ENCODE measurements around the gene HMGN1.
A peak's percentile ranks its signal among the peaks of the same experiment; 100 is the strongest.
"Not testable (repeated sequence)": the region's sequence is repeated elsewhere in the genome, so short reads cannot be mapped to it uniquely, and the experiment has no call there.

Gene HMGN1

DNA sequence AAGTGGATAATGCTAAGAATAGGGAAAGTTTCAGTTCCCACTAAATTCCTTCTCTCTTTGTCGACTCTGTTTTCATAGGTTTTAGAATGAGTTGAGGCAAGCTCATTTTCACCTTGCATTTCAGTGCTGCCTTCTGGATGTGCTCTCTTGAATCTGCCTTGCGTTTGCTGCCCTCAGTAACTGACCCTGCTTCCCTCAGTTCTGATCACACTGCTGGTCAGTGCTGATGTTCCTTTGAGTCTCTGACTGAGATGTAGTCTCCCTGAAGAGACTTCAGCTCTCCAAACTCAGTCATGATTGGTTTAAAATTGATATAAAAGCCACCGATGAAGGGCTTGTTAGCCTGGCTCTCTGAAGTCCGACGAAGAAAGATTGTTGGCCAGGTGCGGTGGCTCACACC is 25.2 kb upstream of the HMGN1 start:
- peak in 1 of 10 donors; percentile 5 for DNase-seq
- intact Hi-C loops (cut with DNase I) = no loop called here

- peak in 1 of 10 donors; percentile 79 for DNase-seq
- intact Hi-C loops (cut with DNase I) = no loop called here
Measured at GRCh38 chr21:39373634-39374033, 24.7 kb upstream of the HMGN1 start.

GRCh38 chr21:39369896-39370288 is 21.0 kb upstream of the HMGN1 start:
- peak in 1 of 10 donors; percentile 11 for DNase-seq
- intact Hi-C loops (cut with DNase I) = not testable (repeated sequence)

DNA sequence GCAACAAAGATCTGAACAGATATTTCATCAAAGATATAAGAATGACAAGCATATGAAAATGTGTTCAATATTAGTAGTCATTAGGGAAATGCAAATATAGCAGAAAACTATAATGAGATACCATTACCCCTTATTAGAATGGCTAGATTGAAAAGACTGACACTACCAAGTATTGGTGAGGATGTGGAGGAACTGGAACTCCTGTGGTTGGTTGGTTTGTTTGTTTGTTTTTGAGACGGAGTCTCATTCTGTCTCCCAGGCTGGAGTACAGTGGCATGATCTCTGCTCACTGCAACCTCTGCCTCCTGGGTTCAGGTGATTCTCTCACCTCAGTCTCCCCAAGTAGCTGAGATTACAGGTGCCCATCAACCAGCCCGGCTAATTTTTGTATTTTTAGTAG is 18.9 kb upstream of the HMGN1 start:
- DNase-seq = no peak
- intact Hi-C loops (cut with DNase I) = no loop called here

GRCh38 chr21:39366563-39366962 is 17.7 kb upstream of the HMGN1 start:
- intact Hi-C loops (cut with DNase I) = no loop called here
- DNase-seq = no peak

DNA sequence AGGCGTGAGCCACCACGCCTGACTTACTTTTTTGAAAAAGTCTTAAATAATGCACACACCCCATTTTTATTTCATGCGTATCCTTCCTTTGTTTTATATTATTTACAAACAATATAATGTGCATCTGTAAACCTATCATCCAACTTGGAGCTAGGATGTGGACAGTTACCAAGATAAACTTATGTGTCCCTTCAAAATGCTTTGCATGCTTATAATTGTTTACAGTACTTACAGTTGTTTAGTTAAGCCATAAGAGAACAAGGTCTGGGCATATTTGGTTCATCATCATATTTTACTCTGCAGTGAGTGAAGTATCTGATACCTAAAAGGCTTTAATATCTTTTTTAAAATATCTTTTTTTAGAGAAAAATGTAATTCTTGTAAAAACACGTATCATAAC is 16.1 kb upstream of the HMGN1 start:
- intact Hi-C loops (cut with DNase I) = no loop called here
- no peak for DNase-seq

- intact Hi-C loops (cut with DNase I) = no loop called here
- peak in 1 of 10 donors; percentile 4 for DNase-seq
Measured at GRCh38 chr21:39363607-39364555, 15.0 kb upstream of the HMGN1 start.

GRCh38 chr21:39362733-39363132 is 13.8 kb upstream of the HMGN1 start:
- intact Hi-C loops (cut with DNase I) = no loop called here

GRCh38 chr21:39359382-39359781 is 10.5 kb upstream of the HMGN1 start:
- intact Hi-C loops (cut with DNase I) = no loop called here
- DNase-seq = no peak

More at GRCh38 chr21:39362733-39363132, 13.8 kb upstream of the HMGN1 start:
- no peak for DNase-seq

DNA sequence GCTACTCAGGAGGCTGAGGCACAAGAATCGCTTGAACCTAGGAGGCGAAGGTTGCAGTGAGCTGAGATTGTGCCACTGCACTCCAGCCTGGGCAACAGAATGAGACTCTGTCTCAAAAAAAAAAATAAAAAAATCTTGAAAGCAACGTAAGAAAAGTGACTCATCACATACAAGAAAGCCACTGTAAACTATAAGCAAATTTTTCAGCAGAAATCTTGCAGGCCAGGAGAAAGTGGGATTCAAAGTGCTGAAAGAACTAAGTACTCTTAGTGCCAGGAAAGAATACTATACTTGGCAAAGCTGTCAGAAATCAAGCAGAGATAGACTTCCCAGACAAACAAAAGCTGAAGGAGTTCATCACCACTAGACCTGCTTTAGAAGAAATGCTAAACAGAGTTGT is 4.4 kb upstream of the HMGN1 start:
- intact Hi-C loops (cut with DNase I) = no loop called here
- no peak for DNase-seq

DNA sequence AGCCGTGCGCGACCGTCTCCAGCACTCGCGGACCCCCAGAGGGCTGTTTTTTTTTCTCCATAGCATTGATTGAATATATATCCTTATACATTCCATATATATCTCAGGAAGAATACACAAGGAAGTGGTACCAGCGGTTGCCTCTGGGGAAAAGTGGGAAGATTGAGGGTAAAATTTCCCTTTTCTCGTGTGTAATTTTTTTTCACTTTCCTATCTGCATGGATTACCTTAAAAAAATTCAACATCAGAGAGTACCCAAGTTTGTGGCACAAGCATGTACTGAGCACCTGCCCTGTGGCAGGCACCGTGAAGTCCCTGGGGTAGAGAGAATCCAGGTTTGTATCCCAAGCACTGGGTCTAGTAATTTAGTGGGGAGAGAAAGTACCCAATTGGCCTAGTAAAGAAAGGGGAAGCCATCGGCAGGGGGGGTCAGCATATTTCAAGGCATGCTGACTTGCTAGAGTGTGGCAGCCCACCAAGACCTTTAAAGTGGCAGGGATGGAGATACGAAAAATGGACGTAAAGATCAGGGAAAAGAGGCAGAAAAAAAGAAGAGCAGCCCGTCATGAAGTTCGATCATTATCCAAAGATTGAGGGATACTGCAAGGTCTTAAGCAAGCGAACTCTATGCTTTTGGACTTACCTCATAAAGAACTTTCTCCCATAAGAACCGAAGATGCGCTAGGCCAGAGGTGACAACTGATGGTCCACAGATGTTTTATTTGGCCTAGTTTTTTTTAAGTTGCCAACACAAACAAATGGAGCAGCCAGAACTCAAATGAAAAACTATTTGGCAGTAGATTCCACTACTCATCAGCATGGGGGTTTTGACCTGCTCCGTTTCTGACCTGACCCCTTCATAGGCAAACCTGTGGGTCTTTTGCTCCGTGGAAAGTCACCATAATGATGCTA is 1.5 kb upstream of the HMGN1 start:
- intact Hi-C loops (cut with DNase I) = no loop called here
- DNase-seq = peak in 1 of 10 donors; percentile 25

DNA sequence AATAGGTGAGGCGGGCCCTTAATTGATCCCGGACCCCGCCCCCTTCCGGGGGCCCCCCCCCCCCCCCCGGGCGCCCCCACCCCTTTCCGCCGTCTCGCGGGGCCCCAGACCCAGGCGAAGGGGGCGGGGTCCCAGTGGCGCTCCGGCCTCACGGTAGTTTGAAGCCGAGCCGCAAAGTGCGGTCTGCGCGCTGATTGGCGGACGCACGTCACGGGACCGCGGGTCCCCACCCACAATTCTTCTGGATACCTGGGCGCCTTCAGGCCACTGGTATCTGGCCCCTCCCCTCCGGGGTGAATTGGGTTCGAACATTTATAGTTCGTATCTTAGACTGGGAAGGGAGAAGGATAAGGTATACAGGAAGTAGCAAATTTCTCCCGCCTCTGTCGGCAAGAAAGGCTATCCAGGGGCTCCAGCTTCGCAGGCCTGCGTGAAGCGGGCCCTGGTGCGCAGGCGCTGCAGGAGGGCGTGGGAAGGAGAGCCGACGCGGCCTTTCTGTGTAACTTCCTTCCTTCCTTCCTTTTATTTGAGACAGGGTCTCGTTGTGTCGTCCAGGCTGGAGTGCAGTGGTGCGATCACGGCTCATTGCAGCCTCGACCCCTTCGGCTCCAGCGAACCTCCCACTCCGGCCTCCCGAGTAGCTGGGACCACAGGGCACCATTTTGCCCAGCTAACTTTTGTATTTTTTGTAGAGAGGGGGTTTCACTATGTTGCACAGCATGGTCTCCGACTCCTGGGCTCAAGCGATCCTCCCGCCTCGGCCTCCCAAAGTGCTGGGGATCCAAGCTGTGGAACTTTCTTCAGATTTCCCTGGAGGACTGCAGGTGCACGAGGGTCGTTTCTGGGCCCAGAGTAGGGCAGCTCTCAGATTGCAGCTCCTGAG is 564 bp upstream of the HMGN1 start:
- intact Hi-C loops (cut with DNase I) = loop anchor here (1.0 to 2.0 kb wide), 2 partner anchors 37 to 39 kb away; partner anchors contain the start of gene BRWD1
- DNase-seq = peak; percentile 94 to 99 (median 96)

- no peak for DNase-seq
- intact Hi-C loops (cut with DNase I) = loop anchor here (2.0 kb wide), 1 partner anchor 35 kb away; the partner anchor contains the start of gene BRWD1
Measured at GRCh38 chr21:39348040-39348354, 891 bp downstream of the HMGN1 start.

- intact Hi-C loops (cut with DNase I) = no loop called here
- no peak for DNase-seq
Measured at GRCh38 chr21:39347537-39347936, 1.4 kb downstream of the HMGN1 start.

DNA sequence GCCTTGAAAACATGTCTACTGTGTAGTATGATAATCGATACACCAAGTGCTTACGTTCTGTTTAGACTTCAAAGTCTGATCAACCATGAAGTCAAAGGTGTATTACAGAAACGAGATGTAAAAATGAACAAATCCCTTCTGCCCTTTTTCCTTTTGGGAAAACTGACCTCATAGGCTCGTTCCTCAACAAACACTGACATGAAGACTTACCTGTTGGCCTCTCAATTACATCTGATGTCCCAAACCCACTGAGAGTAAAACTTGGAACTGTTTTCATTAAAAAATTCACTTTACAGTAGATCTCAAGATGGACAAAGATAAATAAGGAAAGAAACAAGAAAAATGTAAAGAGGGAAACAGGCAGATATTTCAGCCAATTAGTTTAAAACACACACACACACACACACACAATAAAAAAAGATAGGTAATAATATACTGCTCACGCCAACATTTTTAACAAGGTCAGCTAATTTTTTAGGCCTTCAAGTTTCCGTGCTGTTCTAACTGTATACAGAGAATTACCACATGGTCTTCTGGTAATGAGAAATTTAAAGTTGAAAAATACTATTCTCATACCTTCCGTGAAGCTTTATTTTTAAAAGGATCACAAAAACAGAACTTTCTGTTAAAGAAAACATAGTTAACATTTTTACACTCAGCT is 2.1 kb downstream of the HMGN1 start:
- intact Hi-C loops (cut with DNase I) = no loop called here
- no peak for DNase-seq

DNA sequence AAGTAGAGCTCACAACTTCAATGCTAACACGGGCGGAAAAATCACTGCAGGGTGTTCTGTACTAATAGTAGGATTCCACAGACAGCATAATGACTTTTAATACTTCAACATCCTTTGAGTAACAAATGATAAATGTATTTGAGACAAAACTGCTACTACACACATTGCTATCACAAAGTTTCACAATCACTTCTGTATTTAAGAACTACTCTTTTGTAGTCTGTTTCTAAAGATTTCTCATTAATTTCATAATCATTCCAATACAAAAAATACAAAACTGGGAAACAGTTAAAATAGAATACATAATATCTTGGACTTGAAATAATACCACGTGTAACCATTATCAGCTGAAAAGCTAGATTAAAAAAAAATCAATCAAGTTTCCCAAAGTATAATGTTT is 2.7 kb downstream of the HMGN1 start:
- DNase-seq = no peak
- intact Hi-C loops (cut with DNase I) = no loop called here

- intact Hi-C loops (cut with DNase I) = no loop called here
Measured at GRCh38 chr21:39345440-39345839, 3.4 kb downstream of the HMGN1 start.

DNA sequence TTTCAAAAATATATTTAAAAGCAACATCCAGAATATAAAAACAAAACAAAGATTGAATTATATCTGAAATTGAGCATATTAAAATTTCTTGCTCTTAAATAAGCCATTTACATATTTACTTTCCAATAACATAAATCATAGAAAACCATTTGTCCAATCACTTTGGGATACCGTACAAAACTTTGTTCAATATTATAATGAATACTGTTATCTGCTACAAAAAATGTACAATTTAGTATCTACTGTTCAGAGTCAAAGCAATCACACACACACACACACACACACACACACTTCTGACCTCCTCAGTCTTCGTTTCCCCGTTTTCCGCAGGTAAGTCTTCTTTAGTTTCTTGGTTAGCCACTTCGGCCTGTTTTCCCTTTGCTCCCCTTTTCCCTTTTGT is 4.0 kb downstream of the HMGN1 start:
- intact Hi-C loops (cut with DNase I) = no loop called here
- no peak for DNase-seq

More at GRCh38 chr21:39345440-39345839, 3.4 kb downstream of the HMGN1 start:
- no peak for DNase-seq

GRCh38 chr21:39341249-39341923 is 7.5 kb downstream of the HMGN1 start:
- intact Hi-C loops (cut with DNase I) = no loop called here

More at GRCh38 chr21:39341249-39341923, 7.5 kb downstream of the HMGN1 start:
- DNase-seq = no peak
